ENCODE results near the gene PRMT9. TPM values are rescaled to one million over a fixed set of nuclear protein-coding genes. Genes with fewer than 3 reads are reported as not detected.

Gene PRMT9
- total and polyA plus RNA-seq, 8 donors, result 2.4 to 23.9 (median 7.0) TPM

DNA sequence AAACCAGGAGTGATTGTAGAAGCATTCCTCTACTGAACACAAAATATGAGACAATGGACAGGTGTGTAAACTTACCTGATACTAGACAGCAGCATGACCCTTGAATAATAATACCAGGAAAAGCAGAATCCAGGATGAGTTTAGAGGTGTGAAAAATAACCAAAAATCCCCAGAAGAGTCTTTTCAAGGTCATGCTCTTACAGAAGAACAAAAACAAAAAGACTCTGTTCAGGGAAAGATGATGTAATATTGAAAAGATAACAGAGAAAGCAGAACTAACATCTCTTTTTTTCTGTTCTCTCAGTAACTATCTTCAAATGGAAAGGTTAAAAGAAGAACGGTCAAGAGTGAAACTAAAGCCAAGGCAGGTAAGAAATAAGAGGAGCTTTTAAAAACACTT, 33.9 kb upstream of the PRMT9 start:
- Histone ChIP-seq H3K27me3 (no peaks in the 10 kb centered on the region), H3K9me3 (no peaks in the 10 kb centered on the region), H3K4me3 (no peak overlapping the region), H3K36me3 (no peaks in the 10 kb centered on the region), H3K4me1 (peaks cover 0 to 14% (median 5%) of the 10 kb centered on the region in 4 donors), H3K27ac (no peak overlapping the region)
- WGBS, 5 donors, result 56 to 83% (median 72%) methylated on average over 1 of the region's 1 CpG
- DNase-seq, result no peak
- intact Hi-C loops (cut with DNase I; ENCODE audit: low total_unique reads), result loop anchor here (10.0 kb wide), 1 partner anchor 57 kb away; no protein-coding TSS in a partner anchor
- TF ChIP-seq POLR2AphosphoS5 (IDR thresholded peaks at IDR 0.05) (no peak), POLR2A (IDR thresholded peaks at IDR 0.05) (no peak), EP300 (IDR thresholded peaks at IDR 0.05) (no peak)
- TF ChIP-seq, protein P1, sequence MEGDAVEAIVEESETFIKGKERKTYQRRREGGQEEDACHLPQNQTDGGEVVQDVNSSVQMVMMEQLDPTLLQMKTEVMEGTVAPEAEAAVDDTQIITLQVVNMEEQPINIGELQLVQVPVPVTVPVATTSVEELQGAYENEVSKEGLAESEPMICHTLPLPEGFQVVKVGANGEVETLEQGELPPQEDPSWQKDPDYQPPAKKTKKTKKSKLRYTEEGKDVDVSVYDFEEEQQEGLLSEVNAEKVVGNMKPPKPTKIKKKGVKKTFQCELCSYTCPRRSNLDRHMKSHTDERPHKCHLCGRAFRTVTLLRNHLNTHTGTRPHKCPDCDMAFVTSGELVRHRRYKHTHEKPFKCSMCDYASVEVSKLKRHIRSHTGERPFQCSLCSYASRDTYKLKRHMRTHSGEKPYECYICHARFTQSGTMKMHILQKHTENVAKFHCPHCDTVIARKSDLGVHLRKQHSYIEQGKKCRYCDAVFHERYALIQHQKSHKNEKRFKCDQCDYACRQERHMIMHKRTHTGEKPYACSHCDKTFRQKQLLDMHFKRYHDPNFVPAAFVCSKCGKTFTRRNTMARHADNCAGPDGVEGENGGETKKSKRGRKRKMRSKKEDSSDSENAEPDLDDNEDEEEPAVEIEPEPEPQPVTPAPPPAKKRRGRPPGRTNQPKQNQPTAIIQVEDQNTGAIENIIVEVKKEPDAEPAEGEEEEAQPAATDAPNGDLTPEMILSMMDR (IDR thresholded peaks at IDR 0.05), result no peak

DNA sequence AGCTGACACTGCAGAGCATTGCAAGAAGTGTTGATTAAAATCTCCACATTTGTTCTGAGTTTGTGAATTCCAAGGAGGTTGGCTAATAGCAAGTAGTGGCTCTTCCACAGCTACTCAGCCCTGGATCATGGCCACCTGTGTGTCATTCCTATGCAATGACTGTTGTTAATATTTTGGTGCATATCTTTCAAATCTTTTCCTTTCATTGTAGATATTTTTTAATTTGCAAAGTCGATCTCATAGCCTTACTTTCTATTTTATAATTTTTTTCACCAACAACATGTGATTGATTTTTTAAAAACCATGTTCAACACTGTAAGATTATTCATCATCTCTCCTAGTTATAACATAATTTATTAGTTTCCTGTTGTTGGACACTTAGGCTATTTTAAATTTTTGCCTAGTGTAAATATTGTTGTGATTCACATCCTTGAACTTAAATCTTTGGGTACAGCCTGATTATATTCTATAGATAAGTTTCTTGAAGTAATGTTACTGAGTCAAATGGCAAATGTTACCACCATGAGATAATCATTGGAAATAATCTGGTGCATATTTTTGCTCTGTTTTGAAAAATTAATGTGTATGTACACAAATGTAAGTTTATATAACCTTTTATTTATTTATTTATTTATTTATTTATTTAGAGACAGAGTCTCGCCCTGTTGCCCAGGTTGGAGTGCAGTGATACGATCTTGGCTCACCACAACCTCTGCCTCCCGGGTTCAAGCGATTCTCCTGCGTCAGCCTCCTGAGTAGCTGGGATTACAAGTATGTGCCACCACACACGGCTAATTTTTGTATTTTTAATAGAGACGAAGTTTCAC, 30.8 kb upstream of the PRMT9 start:
- no peak overlapping the region for H3K27ac ChIP-seq

DNA sequence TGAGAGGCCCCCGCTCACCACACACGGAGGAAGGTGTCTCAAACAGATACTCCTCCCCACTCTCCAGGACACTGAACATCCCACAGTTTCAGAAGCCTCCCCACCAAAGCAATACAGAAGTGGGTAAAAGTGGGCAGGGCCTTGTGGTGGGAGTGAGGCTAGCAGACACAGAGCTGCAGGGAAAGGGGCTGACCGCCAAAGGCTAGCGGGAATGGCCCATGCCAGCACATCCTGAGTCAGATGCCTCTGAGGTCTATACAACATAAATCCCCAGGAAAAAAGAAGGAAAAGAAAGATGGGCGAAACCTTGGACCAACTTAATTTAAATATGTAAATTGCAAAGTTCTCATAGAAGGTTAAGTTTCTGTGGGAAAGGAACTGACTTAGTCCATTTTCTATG, 26.0 kb upstream of the PRMT9 start:
- intact Hi-C loops (cut with DNase I; ENCODE audit: low total_unique reads), result loop anchor here (5.0 to 10.0 kb wide), 2 partner anchors 65 to 157 kb away; no protein-coding TSS in a partner anchor
- WGBS, 5 donors, result 87 to 97% (median 95%) methylated on average over 3 to 5 of the region's 5 CpGs
- TF ChIP-seq, protein P1 (IDR thresholded peaks at IDR 0.05), result no peak
- TF ChIP-seq POLR2A (IDR thresholded peaks at IDR 0.05) (no peak), EP300 (IDR thresholded peaks at IDR 0.05) (no peak), POLR2AphosphoS5 (IDR thresholded peaks at IDR 0.05) (no peak)

More for the DNA sequence above, 30.8 kb upstream of the PRMT9 start:
- no peak for DNase-seq
- Histone ChIP-seq H3K4me3 (no peak overlapping the region), H3K4me1 (peaks cover 0 to 11% (median 3%) of the 10 kb centered on the region in 4 donors), H3K9me3 (no peaks in the 10 kb centered on the region), H3K27me3 (no peaks in the 10 kb centered on the region), H3K36me3 (no peaks in the 10 kb centered on the region)
- WGBS, 5 donors, result 89 to 94% (median 92%) methylated on average over 8 of the region's 8 CpGs
- intact Hi-C loops (cut with DNase I; ENCODE audit: low total_unique reads), result loop anchor here (10.0 kb wide), 1 partner anchor 60 kb away; no protein-coding TSS in a partner anchor
- peak in 1 of 3 donors; percentile 18 for TF ChIP-seq POLR2AphosphoS5 (IDR thresholded peaks at IDR 0.05)
- no peak for TF ChIP-seq POLR2A (IDR thresholded peaks at IDR 0.05)

DNA sequence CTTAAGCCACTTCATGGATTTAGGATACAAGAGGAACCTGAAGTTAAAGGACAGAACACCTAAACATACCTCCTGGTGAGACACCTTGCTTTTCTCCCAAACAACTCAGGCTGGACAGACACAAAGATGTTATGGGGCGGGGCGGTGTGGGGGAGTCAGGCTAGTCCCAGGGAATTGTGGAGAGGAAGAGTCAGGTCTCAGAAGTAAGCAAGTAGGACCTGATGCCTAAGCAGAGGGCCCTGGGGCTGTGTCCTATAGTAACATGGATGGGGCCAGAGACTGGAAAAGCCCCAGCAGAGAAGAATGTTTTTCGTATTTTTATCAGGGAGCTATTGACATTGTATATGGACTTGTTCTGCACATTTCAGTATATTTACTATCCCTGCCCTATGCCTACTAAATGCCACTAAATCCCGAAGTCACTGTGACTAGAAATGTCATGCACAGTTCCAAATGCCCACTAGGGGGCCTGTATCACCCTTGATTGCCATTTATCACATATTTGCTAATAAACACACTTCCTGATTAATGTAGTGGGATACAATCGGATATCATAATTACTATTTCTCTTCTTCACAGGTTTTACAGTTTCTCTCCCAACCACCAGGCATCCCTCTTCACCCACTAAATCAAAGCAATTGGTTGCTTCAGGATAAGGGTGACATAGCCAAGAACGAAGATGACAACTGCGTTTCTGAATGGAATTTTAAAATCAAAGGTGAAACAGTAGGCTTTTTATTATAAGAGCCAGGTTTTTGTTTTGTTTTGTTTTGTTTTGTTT, 24.1 kb upstream of the PRMT9 start:
- Histone ChIP-seq H3K36me3 (no peaks in the 10 kb centered on the region), H3K27ac (no peak overlapping the region), H3K4me1 (peaks cover 0 to 13% (median 4%) of the 10 kb centered on the region in 4 donors), H3K27me3 (no peaks in the 10 kb centered on the region), H3K4me3 (no peak overlapping the region), H3K9me3 (no peaks in the 10 kb centered on the region)
- peak; percentile 68 to 73 for DNase-seq
- WGBS, 5 donors, result 26 to 42% (median 32%) methylated on average over 7 of the region's 7 CpGs
- TF ChIP-seq POLR2A (IDR thresholded peaks at IDR 0.05) (no peak), POLR2AphosphoS5 (IDR thresholded peaks at IDR 0.05) (peak in 1 of 3 donors; percentile 9), EP300 (IDR thresholded peaks at IDR 0.05) (no peak)
- TF ChIP-seq, protein P1 (IDR thresholded peaks at IDR 0.05), result peak in 5 of 7 experiments; percentile 76 to 95 (median 86)
- intact Hi-C loops (cut with DNase I; ENCODE audit: low total_unique reads), result loop anchor here (5.0 kb wide), 1 partner anchor 159 kb away; no protein-coding TSS in a partner anchor

More for the DNA sequence above, 26.0 kb upstream of the PRMT9 start:
- DNase-seq, result no peak
- Histone ChIP-seq H3K4me1 (peaks cover 0 to 24% (median 7%) of the 10 kb centered on the region in 4 donors), H3K27me3 (no peaks in the 10 kb centered on the region), H3K9me3 (no peaks in the 10 kb centered on the region), H3K27ac (no peak overlapping the region), H3K4me3 (no peak overlapping the region), H3K36me3 (no peaks in the 10 kb centered on the region)
